Fibroblast of skin of left biceps (primary cell): ENCODE measurements around the gene IRAK3.
"Not testable (repeated sequence)": the region's sequence is repeated elsewhere in the genome, so short reads cannot be mapped to it uniquely, and the experiment has no call there.

ENCODE experiments used
- DNase-seq, 2 experiments: peaks; one replicate each; pipeline ENCODE4 v3.0.0-alpha.2; 2013; ENCODE audit warnings: low read depth in 2 of 2

The IRAK3 gene

GRCh38 chr12:66303316-66303804 is 114.3 kb downstream of the IRAK3 start:
- not testable (repeated sequence) for DNase-seq
